HG02852 (cell line): Measurements from ENCODE around the gene CAPZB.
A peak's percentile ranks its signal among the peaks of the same experiment; 100 is the strongest.
"Not testable (repeated sequence)": the region's sequence is repeated elsewhere in the genome, so short reads cannot be mapped to it uniquely, and the experiment has no call there.

Experiments used
- ATAC-seq: cut with Tn5 transposase; IDR thresholded peaks from one replicate; pipeline ENCODE4 v1.9.1; 2021; ENCODE audit warnings: mild to moderate bottlenecking, moderate library complexity; ENCODE audit not compliant: unreplicated experiment

Gene CAPZB

GRCh38 chr1:19485362-19486187 lies at the start of gene CAPZB:
Gene CAPZB (minus strand): TSS chr1:19485539. CDS start chr1:19485438, 101 bp downstream.
- ATAC-seq, result peak; percentile 77

GRCh38 chr1:19534281-19534680 lies 48.9 kb upstream of the CAPZB start:
- ATAC-seq, result no peak

- no peak for ATAC-seq
These were observed 48.3 kb upstream of the CAPZB start for GRCh38 chr1:19533626-19534025.

- no peak for ATAC-seq
These were observed 47.2 kb upstream of the CAPZB start for GRCh38 chr1:19532519-19532918.

GRCh38 chr1:19529664-19530063 lies 44.3 kb upstream of the CAPZB start:
- no peak for ATAC-seq

- ATAC-seq, result no peak
These were observed 43.1 kb upstream of the CAPZB start for GRCh38 chr1:19528438-19528837.

GRCh38 chr1:19525607-19526545 lies 40.5 kb upstream of the CAPZB start:
- no peak for ATAC-seq

- ATAC-seq, result no peak
These were observed 39.5 kb upstream of the CAPZB start for GRCh38 chr1:19524791-19525190.

GRCh38 chr1:19522570-19522969 lies 37.2 kb upstream of the CAPZB start:
- not testable (repeated sequence) for ATAC-seq

- ATAC-seq, result no peak
These were observed 36.1 kb upstream of the CAPZB start for GRCh38 chr1:19521411-19521810.

GRCh38 chr1:19517017-19517416 lies 31.7 kb upstream of the CAPZB start:
- no peak for ATAC-seq

- no peak for ATAC-seq
These were observed 29.9 kb upstream of the CAPZB start for GRCh38 chr1:19515201-19515600.

GRCh38 chr1:19514391-19514831 lies 29.1 kb upstream of the CAPZB start:
- ATAC-seq, result no peak

GRCh38 chr1:19512545-19512944 lies 27.2 kb upstream of the CAPZB start:
- ATAC-seq, result no peak

- ATAC-seq, result no peak
These were observed 25.8 kb upstream of the CAPZB start for GRCh38 chr1:19511116-19511515.

GRCh38 chr1:19509647-19510046 lies 24.3 kb upstream of the CAPZB start:
- not testable (repeated sequence) for ATAC-seq

- ATAC-seq, result no peak
These were observed 22.2 kb upstream of the CAPZB start for GRCh38 chr1:19507516-19507915.

GRCh38 chr1:19505693-19506457 lies 20.5 kb upstream of the CAPZB start:
- ATAC-seq, result no peak

- no peak for ATAC-seq
These were observed 19.7 kb upstream of the CAPZB start for GRCh38 chr1:19504796-19505692.

- not testable (repeated sequence) for ATAC-seq
These were observed 16.9 kb upstream of the CAPZB start for GRCh38 chr1:19502284-19502683.
